Lower lobe of right lung (tissue), 2 donors: ENCODE measurements around the gene OLIG3. TPM values are rescaled to one million over a fixed set of nuclear protein-coding genes. Genes with fewer than 3 reads are reported as not detected.
A peak's percentile ranks its signal among the peaks of the same experiment; 100 is the strongest.

Experiments used
- ATAC-seq, 2 donors: fragments of 200-7000 bp; cut with Tn5 transposase; one replicate each; pipeline ENCODE4 v1.9.1; 2020 to 2022; ENCODE audit warnings: mild to moderate bottlenecking in 2 of 2, moderate library complexity in 2 of 2
- DNase-seq: peaks from one replicate; pipeline ENCODE4 v3.0.0-alpha.2; 2020
- H3K27ac ChIP-seq: fragments of 200-600 bp; one replicate; pipeline ENCODE4 v1.8.0; 2022
- H3K27me3 ChIP-seq: fragments of 200-600 bp; one replicate; pipeline ENCODE4 v1.8.0; 2022; ENCODE audit warnings: low read depth
- H3K36me3 ChIP-seq: fragments of 200-600 bp; one replicate; pipeline ENCODE4 v1.8.0; 2022; ENCODE audit warnings: mild to moderate bottlenecking
- H3K4me1 ChIP-seq: fragments of 200-600 bp; one replicate; pipeline ENCODE4 v1.8.0; 2022
- H3K4me3 ChIP-seq: fragments of 200-600 bp; one replicate; pipeline ENCODE4 v1.8.0; 2022; ENCODE audit warnings: mild to moderate bottlenecking
- H3K9me3 ChIP-seq: fragments of 200-600 bp; one replicate; pipeline ENCODE4 v1.8.0; 2022
- intact Hi-C: fragments of 100-400 bp; cut with DNase I; formaldehyde crosslinking; loops from one replicate; pipeline ENCODE4 v1.11.0; 2022
- total RNA-seq: library from RNA; stranded (reverse); fragmentation: NEBNext Ultra II Directional; extraction: Animal tissue kit (Norgen Biotek cat#: 25700); gene quantifications from one replicate; pipeline ENCODE4 v1.2.1, GENCODE V29; 2021
- TF ChIP-seq, protein P1 (sequence below): fragments of 200-600 bp; IDR thresholded peaks from one replicate; pipeline ENCODE4 v1.8.0; 2022; ENCODE audit warnings: antibody characterized with exemption, mild to moderate bottlenecking
- donor health status: DM: no; HTN: yes; CAD: no; lungs with severe emphysema.

Gene OLIG3
- total RNA-seq, 1 donor from 2014 or later = not detected

DNA sequence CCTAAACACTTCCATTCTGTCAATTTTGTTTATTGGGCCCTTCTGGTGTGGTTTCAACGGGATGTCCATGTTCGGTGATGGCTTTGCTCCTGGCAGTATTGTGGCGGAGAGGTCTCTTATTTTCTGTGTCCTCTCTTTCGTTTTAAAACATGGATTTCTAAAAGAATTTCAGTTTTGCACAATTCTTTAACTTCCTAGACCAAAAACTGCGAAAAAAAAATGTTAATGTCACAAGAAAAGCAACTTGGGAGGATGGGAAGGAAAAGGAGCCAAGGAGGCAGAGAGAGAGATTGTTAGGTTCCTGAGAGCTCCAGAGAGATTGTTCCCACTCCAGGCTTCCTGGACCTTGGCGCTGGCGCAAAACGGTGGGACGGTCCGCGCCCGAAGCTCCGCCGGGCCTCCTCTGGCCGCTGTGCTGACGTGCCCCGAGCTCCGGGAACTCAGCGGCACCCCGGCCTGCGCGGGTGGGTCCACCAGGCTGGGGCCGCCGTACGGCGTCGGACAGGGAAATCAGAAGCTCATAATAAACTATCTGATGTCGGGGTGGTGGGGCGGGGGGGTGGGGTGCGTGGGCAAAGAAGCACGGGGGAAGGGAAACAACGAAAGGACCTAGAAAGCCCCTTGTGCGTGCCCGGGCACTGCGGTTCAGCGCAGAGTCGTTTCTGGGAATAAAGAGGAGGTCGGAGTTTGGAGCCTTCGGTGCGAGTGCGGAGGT, 951 bp upstream of the OLIG3 start:
- Histone ChIP-seq H3K4me1 (peaks cover 42% of the 10 kb centered on the region), H3K9me3 (no peaks in the 10 kb centered on the region), H3K27ac (no peak overlapping the region), H3K36me3 (no peaks in the 10 kb centered on the region), H3K4me3 (no peak overlapping the region), H3K27me3 (peaks cover 99% of the 10 kb centered on the region)
- no peak for ATAC-seq
- DNase-seq = no peak
- intact Hi-C loops = no loop called here
- TF ChIP-seq, protein P1, sequence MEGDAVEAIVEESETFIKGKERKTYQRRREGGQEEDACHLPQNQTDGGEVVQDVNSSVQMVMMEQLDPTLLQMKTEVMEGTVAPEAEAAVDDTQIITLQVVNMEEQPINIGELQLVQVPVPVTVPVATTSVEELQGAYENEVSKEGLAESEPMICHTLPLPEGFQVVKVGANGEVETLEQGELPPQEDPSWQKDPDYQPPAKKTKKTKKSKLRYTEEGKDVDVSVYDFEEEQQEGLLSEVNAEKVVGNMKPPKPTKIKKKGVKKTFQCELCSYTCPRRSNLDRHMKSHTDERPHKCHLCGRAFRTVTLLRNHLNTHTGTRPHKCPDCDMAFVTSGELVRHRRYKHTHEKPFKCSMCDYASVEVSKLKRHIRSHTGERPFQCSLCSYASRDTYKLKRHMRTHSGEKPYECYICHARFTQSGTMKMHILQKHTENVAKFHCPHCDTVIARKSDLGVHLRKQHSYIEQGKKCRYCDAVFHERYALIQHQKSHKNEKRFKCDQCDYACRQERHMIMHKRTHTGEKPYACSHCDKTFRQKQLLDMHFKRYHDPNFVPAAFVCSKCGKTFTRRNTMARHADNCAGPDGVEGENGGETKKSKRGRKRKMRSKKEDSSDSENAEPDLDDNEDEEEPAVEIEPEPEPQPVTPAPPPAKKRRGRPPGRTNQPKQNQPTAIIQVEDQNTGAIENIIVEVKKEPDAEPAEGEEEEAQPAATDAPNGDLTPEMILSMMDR = no peak

- no peaks in the 10 kb centered on the region for H3K9me3 ChIP-seq
- ATAC-seq (peak; percentile 37 to 38), DNase-seq (peak; percentile 55)
- H3K27ac ChIP-seq = no peak overlapping the region
- TF ChIP-seq, protein P1 = no peak
- peaks cover 99% of the 10 kb centered on the region for H3K27me3 ChIP-seq
- peaks cover 59% of the 10 kb centered on the region for H3K4me1 ChIP-seq
- intact Hi-C loops = no loop called here
- peak overlapping the region; percentile 23 for H3K4me3 ChIP-seq
- H3K36me3 ChIP-seq = no peaks in the 10 kb centered on the region
Measured at GRCh38 chr6:137493218-137494038, 766 bp downstream of the OLIG3 start.

DNA sequence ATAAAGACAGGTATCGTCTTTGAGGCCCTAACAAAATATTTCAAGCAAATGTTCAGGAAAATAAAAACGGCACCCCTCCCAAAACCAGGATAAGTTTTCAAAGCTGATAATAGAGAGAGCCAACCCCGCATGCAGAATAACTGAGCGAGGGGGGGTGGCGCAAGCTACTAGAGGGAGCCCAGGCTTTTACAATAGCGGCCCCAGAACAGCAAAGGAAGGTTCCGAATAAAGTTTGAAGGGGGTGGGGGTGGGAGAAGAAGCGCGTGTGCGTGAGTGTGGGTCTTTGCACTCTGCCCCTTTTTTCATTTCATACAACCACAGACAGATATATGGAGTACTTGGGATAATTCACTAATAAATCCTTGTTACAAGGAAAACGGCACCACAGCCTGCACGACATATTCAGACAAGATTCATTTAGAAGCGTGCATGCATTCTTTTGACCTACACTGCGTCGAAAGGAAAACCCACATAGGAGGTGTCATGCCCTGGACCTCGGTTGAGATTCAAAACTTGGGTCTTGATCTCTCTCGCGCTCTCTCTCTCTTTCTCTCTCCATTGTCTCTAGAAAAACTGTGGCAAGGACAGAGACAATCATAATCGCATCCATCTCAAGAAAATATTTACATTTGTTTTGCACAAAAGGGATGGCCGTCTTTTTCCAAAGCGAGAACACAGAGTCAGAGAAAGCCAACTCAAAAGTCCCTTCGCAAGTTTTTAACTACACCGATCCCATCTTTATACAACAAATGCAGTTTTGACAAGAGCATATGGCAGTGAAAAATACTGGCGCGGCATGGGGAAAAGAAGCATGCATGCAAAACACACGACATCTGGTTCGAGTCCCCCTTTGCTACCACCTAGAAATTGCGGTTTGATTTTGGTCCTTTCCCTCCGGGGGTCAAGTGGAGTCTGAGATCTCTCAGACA, 1.6 kb downstream of the OLIG3 start:
- Histone ChIP-seq H3K27me3 (peaks cover 99% of the 10 kb centered on the region), H3K4me3 (peak overlapping the region; percentile 23), H3K27ac (no peak overlapping the region), H3K36me3 (no peaks in the 10 kb centered on the region), H3K9me3 (no peaks in the 10 kb centered on the region), H3K4me1 (peaks cover 55% of the 10 kb centered on the region)
- TF ChIP-seq, protein P1 = no peak
- intact Hi-C loops = no loop called here
- ATAC-seq (no peak), DNase-seq (no peak)

- ATAC-seq (no peak), DNase-seq (no peak)
- no peaks in the 10 kb centered on the region for H3K9me3 ChIP-seq
- TF ChIP-seq, protein P1 = no peak
- H3K27ac ChIP-seq = no peak overlapping the region
- intact Hi-C loops = no loop called here
- no peaks in the 10 kb centered on the region for H3K36me3 ChIP-seq
- peaks cover 99% of the 10 kb centered on the region for H3K27me3 ChIP-seq
- peaks cover 44% of the 10 kb centered on the region for H3K4me1 ChIP-seq
- H3K4me3 ChIP-seq = no peak overlapping the region
Measured at GRCh38 chr6:137491478-137491877, 2.7 kb downstream of the OLIG3 start.

- TF ChIP-seq, protein P1 = no peak
- H3K4me3 ChIP-seq = no peak overlapping the region
- intact Hi-C loops = no loop called here
- H3K9me3 ChIP-seq = no peaks in the 10 kb centered on the region
- H3K36me3 ChIP-seq = no peaks in the 10 kb centered on the region
- no peak for ATAC-seq
- no peak for DNase-seq
- no peak overlapping the region for H3K27ac ChIP-seq
- H3K27me3 ChIP-seq = peaks cover 99% of the 10 kb centered on the region
- peaks cover 42% of the 10 kb centered on the region for H3K4me1 ChIP-seq
Measured at GRCh38 chr6:137490961-137491360, 3.2 kb downstream of the OLIG3 start.
